Loucy (cell line): Measurements from ENCODE around the gene ATP7B.

Experiments used
- H2AFZ ChIP-seq: fragments of 200-600 bp; sonication (generic); 2 replicates; pipeline ENCODE4 v1.6.0; 2016; ENCODE audit warnings: antibody characterized with exemption, mild to moderate bottlenecking, low read length, moderate library complexity
- H3F3A ChIP-seq: fragments of 200-600 bp; 2 replicates; pipeline ENCODE4 v1.6.0; 2016; ENCODE audit warnings: antibody characterized with exemption, low read depth, mild to moderate bottlenecking
- H3K27me3 ChIP-seq: fragments of 200-600 bp; sonication (generic); 2 replicates; pipeline ENCODE4 v1.6.1; 2014; ENCODE audit warnings: low read length, mild to moderate bottlenecking; ENCODE audit not compliant: insufficient read depth, poor library complexity, severe bottlenecking
- H3K36me3 ChIP-seq: fragments of 200-600 bp; sonication (generic); 2 replicates; pipeline ENCODE4 v1.6.1; 2016; ENCODE audit warnings: low read length; ENCODE audit not compliant: insufficient read depth
- H3K4me1 ChIP-seq: fragments of 200-600 bp; sonication (generic); 2 replicates; pipeline ENCODE4 v1.5.1; 2014; ENCODE audit warnings: low read length, mild to moderate bottlenecking; ENCODE audit not compliant: insufficient read depth, poor library complexity, severe bottlenecking
- H3K4me2 ChIP-seq: fragments of 200-600 bp; sonication (generic); 2 replicates; pipeline ENCODE4 v1.6.0; 2014; ENCODE audit warnings: antibody characterized with exemption, low read length, low read depth, mild to moderate bottlenecking; ENCODE audit not compliant: poor library complexity, severe bottlenecking
- H3K4me3 ChIP-seq: fragments of 200-600 bp; sonication (generic); 2 replicates; pipeline ENCODE4 v1.5.1; 2014; ENCODE audit warnings: low read length, mild to moderate bottlenecking, mixed read lengths; ENCODE audit not compliant: poor library complexity, severe bottlenecking
- H3K79me2 ChIP-seq: fragments of 200-600 bp; sonication (generic); 2 replicates; pipeline ENCODE4 v1.6.1; 2014; ENCODE audit warnings: low read length; ENCODE audit not compliant: insufficient read depth
- H3K9ac ChIP-seq: fragments of 200-600 bp; sonication (generic); 2 replicates; pipeline ENCODE4 v1.6.0; 2014; ENCODE audit warnings: mild to moderate bottlenecking, low read depth, low read length, moderate library complexity; ENCODE audit not compliant: poor library complexity, severe bottlenecking
- H3K9me2 ChIP-seq: fragments of 200-600 bp; sonication (generic); replicated peaks from 2 replicates; pipeline ENCODE4 v1.6.1; 2016; ENCODE audit warnings: low read depth, low read length, mixed read lengths
- H3K9me3 ChIP-seq: fragments of 200-600 bp; sonication (generic); 2 replicates; pipeline ENCODE4 v1.6.1; 2014; ENCODE audit warnings: mild to moderate bottlenecking, antibody characterized with exemption, low read length, low read depth; ENCODE audit not compliant: insufficient read depth
- H4K20me1 ChIP-seq: fragments of 200-600 bp; sonication (generic); 2 replicates; pipeline ENCODE4 v1.6.0; 2014; ENCODE audit warnings: antibody characterized with exemption, low read length, mild to moderate bottlenecking; ENCODE audit not compliant: insufficient read depth, poor library complexity, severe bottlenecking
- CTCF ChIP-seq: fragments of 200-600 bp; sonication (generic); conservative IDR thresholded peaks from 2 replicates; pipeline ENCODE4 v1.5.1; 2014; ENCODE audit warnings: mild to moderate bottlenecking, antibody characterized with exemption, low read length
- EZH2phosphoT487 ChIP-seq: fragments of 200-600 bp; IDR thresholded peaks from 2 replicates; pipeline ENCODE4 v1.6.1; 2018; ENCODE audit warnings: antibody characterized with exemption, mild to moderate bottlenecking, moderate library complexity, borderline replicate concordance

The ATP7B gene

GRCh38 chr13:51929699-51930098 is 81.6 kb downstream of the ATP7B start:
- H3F3A ChIP-seq, result no peaks in the 10 kb centered on the region
- no peaks in the 10 kb centered on the region for H3K36me3 ChIP-seq
- H3K9ac ChIP-seq, result no peak overlapping the region
- no peaks in the 10 kb centered on the region for H3K9me2 ChIP-seq
- H4K20me1 ChIP-seq, result no peaks in the 10 kb centered on the region
- TF ChIP-seq CTCF, result no peak
- no peak for TF ChIP-seq EZH2phosphoT487
- no peaks in the 10 kb centered on the region for H3K9me3 ChIP-seq
- H3K27me3 ChIP-seq, result no peaks in the 10 kb centered on the region
- H3K4me3 ChIP-seq, result no peak overlapping the region
- no peaks in the 10 kb centered on the region for H3K4me1 ChIP-seq
- H2AFZ ChIP-seq, result no peak overlapping the region
- H3K4me2 ChIP-seq, result no peak overlapping the region
- no peaks in the 10 kb centered on the region for H3K79me2 ChIP-seq

DNA sequence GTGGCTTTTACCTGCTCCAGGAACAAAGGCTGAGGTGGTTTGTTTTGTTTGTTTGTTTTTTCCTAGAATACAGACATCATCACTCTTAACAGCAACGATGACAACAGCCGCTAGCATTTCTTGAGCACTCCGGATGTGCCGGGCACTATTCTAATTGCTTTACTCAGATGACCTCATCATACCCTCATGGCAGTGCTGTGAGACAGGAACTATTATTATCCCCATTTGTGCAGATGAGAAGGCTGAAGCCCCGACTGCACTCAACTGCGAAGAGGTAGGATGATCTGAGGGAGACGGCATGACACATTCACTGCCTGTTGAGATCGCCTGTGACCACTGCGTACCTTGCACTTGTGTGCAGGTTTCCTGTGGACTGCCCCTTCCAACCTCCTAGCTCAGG is 83.0 kb downstream of the ATP7B start:
- no peak overlapping the region for H3K9ac ChIP-seq
- H3K9me3 ChIP-seq, result no peaks in the 10 kb centered on the region
- no peaks in the 10 kb centered on the region for H3K27me3 ChIP-seq
- TF ChIP-seq EZH2phosphoT487, result no peak
- TF ChIP-seq CTCF, result no peak
- H2AFZ ChIP-seq, result no peak overlapping the region
- H3K9me2 ChIP-seq, result no peaks in the 10 kb centered on the region
- H3K36me3 ChIP-seq, result no peaks in the 10 kb centered on the region
- no peak overlapping the region for H3K4me2 ChIP-seq
- H3F3A ChIP-seq, result no peaks in the 10 kb centered on the region
- no peak overlapping the region for H3K4me3 ChIP-seq
- H3K79me2 ChIP-seq, result no peaks in the 10 kb centered on the region
- no peaks in the 10 kb centered on the region for H4K20me1 ChIP-seq
- H3K4me1 ChIP-seq, result no peaks in the 10 kb centered on the region

DNA sequence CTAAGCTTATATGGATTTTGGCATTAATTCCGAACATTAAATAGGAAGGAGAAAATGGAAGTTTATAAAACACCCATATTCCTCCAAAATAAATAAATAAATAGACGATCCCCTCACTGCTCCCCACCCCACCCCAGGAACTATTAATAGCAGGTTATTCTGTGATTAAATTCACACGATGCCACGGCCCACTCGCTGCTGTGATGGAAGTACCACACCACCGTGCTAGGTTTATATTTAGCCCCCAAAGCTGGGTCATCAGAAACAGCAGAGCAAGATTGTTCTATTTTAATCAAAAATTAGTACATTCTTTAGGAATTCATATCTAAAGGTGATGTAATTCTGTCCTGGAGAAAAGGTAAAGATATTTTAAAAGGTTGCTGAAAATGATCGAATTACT is 84.1 kb downstream of the ATP7B start:
- no peak overlapping the region for H3K4me2 ChIP-seq
- no peak for TF ChIP-seq CTCF
- no peak for TF ChIP-seq EZH2phosphoT487
- H4K20me1 ChIP-seq, result no peaks in the 10 kb centered on the region
- H3K4me3 ChIP-seq, result no peak overlapping the region
- no peaks in the 10 kb centered on the region for H3K36me3 ChIP-seq
- no peaks in the 10 kb centered on the region for H3K79me2 ChIP-seq
- H3K9me2 ChIP-seq, result no peaks in the 10 kb centered on the region
- no peaks in the 10 kb centered on the region for H3F3A ChIP-seq
- no peaks in the 10 kb centered on the region for H3K9me3 ChIP-seq
- H3K9ac ChIP-seq, result no peak overlapping the region
- no peaks in the 10 kb centered on the region for H3K27me3 ChIP-seq
- no peaks in the 10 kb centered on the region for H3K4me1 ChIP-seq
- no peak overlapping the region for H2AFZ ChIP-seq

GRCh38 chr13:51926528-51926885 is 84.7 kb downstream of the ATP7B start:
- Histone ChIP-seq H3K36me3 (no peaks in the 10 kb centered on the region), H3K79me2 (no peaks in the 10 kb centered on the region), H3K4me1 (no peaks in the 10 kb centered on the region), H3K4me2 (no peak overlapping the region), H3K9ac (no peak overlapping the region), H3K9me3 (no peaks in the 10 kb centered on the region), H2AFZ (no peak overlapping the region), H3F3A (no peaks in the 10 kb centered on the region), H3K9me2 (no peaks in the 10 kb centered on the region), H3K4me3 (no peak overlapping the region), H3K27me3 (no peaks in the 10 kb centered on the region), H4K20me1 (no peaks in the 10 kb centered on the region)
- TF ChIP-seq EZH2phosphoT487 (no peak), CTCF (no peak)
